HEK293 (cell line): Measurements from ENCODE around the gene C2CD4C.

Source experiments
- CTCF ChIA-PET: fragments of 350-600 bp; formaldehyde crosslinking; extraction: SDS; loops from one replicate; lab custom pipeline; 2021; ENCODE audit warnings: antibody characterized with exemption; lab: Yijun Ruan, JAX
- POLR2A ChIA-PET: fragments of 300-600 bp; formaldehyde crosslinking; extraction: SDS; loops from one replicate; lab custom pipeline; 2020; ENCODE audit warnings: antibody characterized with exemption, inconsistent platforms; lab: Yijun Ruan, JAX
- H3K27ac ChIP-seq: fragments of 200-500 bp; sonication (Bioruptor generic); 2 replicates; pipeline ENCODE4 v1.5.1; 2014; ENCODE audit warnings: low read depth, low read length, control low read depth, inconsistent platforms; ENCODE audit errors: extremely low read depth
- H3K36me3 ChIP-seq, 2 experiments: fragments of 200-500 bp in 1 of 2; sonication (Bioruptor generic) in 1 of 2; 1 replicate in 1 of 2; 2 replicates in 1 of 2; pipeline ENCODE4 v1.5.1; 2014 to 2017; ENCODE audit warnings: inconsistent platforms in 2 of 2, low read length in 2 of 2; ENCODE audit not compliant: control insufficient read depth in 2 of 2, insufficient read depth in 1 of 2
- H3K4me1 ChIP-seq: fragments of 200-500 bp; sonication (Bioruptor generic); 2 replicates; pipeline ENCODE4 v1.5.1; 2014; ENCODE audit warnings: mild to moderate bottlenecking, low read length, inconsistent platforms; ENCODE audit not compliant: control insufficient read depth, insufficient read depth
- H3K4me3 ChIP-seq: 2 replicates; pipeline ENCODE4 v1.5.1; 2011; ENCODE audit warnings: low read depth, mild to moderate bottlenecking, control low read depth, low read length, moderate library complexity
- H3K9me3 ChIP-seq: fragments of 200-500 bp; sonication (Bioruptor generic); 2 replicates; pipeline ENCODE4 v1.5.1; 2014; ENCODE audit warnings: low read depth, low read length, inconsistent platforms; ENCODE audit not compliant: control insufficient read depth, insufficient read depth
- CTCF ChIP-seq: fragments of 450-650 bp; formaldehyde crosslinking; IDR thresholded peaks from 2 replicates; pipeline ENCODE4 v1.5.1; 2016; ENCODE audit warnings: missing biosample characterization, missing genetic modification characterization
- EGR2 ChIP-seq: fragments of 450-650 bp; formaldehyde crosslinking; IDR thresholded peaks from 2 replicates; pipeline ENCODE4 v1.5.1; 2016; ENCODE audit warnings: low read depth, missing biosample characterization, missing genetic modification characterization
- INSM2 ChIP-seq: fragments of 450-650 bp; formaldehyde crosslinking; IDR thresholded peaks from 2 replicates; pipeline ENCODE4 v1.5.1; 2016; ENCODE audit warnings: missing biosample characterization, missing genetic modification characterization
- KLF7 ChIP-seq: fragments of 450-650 bp; formaldehyde crosslinking; IDR thresholded peaks from 2 replicates; pipeline ENCODE4 v1.5.1; 2016; ENCODE audit warnings: missing biosample characterization, missing genetic modification characterization, borderline replicate concordance
- OVOL3 ChIP-seq: fragments of 450-650 bp; formaldehyde crosslinking; IDR thresholded peaks from 2 replicates; pipeline ENCODE4 v1.5.1; 2016; ENCODE audit warnings: missing biosample characterization, missing genetic modification characterization
- PBX3 ChIP-seq: sonication (generic); formaldehyde crosslinking; IDR thresholded peaks from 2 replicates; pipeline ENCODE4 v1.8.1; 2022; ENCODE audit warnings: mild to moderate bottlenecking, moderate library complexity, missing genetic modification reagents
- SP2 ChIP-seq: fragments of 450-650 bp; formaldehyde crosslinking; IDR thresholded peaks from 2 replicates; pipeline ENCODE4 v1.5.1; 2016; ENCODE audit warnings: missing biosample characterization, missing genetic modification characterization
- SP3 ChIP-seq: fragments of 450-650 bp; formaldehyde crosslinking; IDR thresholded peaks from 2 replicates; pipeline ENCODE4 v1.5.1; 2016; ENCODE audit warnings: missing biosample characterization, missing genetic modification characterization
- TCF7L2 ChIP-seq: IDR thresholded peaks from 2 replicates; pipeline ENCODE4 v1.6.1; 2011; ENCODE audit warnings: low read depth, mild to moderate bottlenecking, inconsistent platforms, low read length, moderate library complexity, borderline replicate concordance
- TRIM28 ChIP-seq: IDR thresholded peaks from 2 replicates; pipeline ENCODE4 v1.6.1; 2011; ENCODE audit warnings: low read length, control low read depth, borderline replicate concordance
- ZBTB17 ChIP-seq: fragments of 450-650 bp; formaldehyde crosslinking; IDR thresholded peaks from 2 replicates; pipeline ENCODE4 v1.5.1; 2016; ENCODE audit warnings: missing biosample characterization, missing genetic modification characterization
- ZBTB26 ChIP-seq: fragments of 450-650 bp; formaldehyde crosslinking; optimal IDR thresholded peaks from 2 replicates; pipeline ENCODE3; 2016; ENCODE audit warnings: missing biosample characterization, mild to moderate bottlenecking, missing genetic modification characterization
- ZFHX2 ChIP-seq: fragments of 450-650 bp; formaldehyde crosslinking; conservative IDR thresholded peaks from 2 replicates; pipeline ENCODE4 v1.5.1; 2016; ENCODE audit warnings: missing biosample characterization, missing genetic modification characterization
- ZNF121 ChIP-seq: fragments of 450-650 bp; formaldehyde crosslinking; IDR thresholded peaks from 2 replicates; pipeline ENCODE4 v1.5.1; 2016; ENCODE audit warnings: missing biosample characterization, missing genetic modification characterization
- ZNF132 ChIP-seq: fragments of 450-650 bp; formaldehyde crosslinking; IDR thresholded peaks from 2 replicates; pipeline ENCODE4 v1.5.1; 2017; ENCODE audit warnings: missing biosample characterization, missing genetic modification characterization, borderline replicate concordance
- ZNF138 ChIP-seq: fragments of 450-650 bp; formaldehyde crosslinking; IDR thresholded peaks from 2 replicates; pipeline ENCODE4 v1.5.1; 2016; ENCODE audit warnings: missing biosample characterization, missing genetic modification characterization, borderline replicate concordance
- ZNF248 ChIP-seq: fragments of 450-650 bp; formaldehyde crosslinking; IDR thresholded peaks from 2 replicates; pipeline ENCODE4 v1.5.1; 2017; ENCODE audit warnings: missing biosample characterization, missing genetic modification characterization
- ZNF266 ChIP-seq: fragments of 450-650 bp; formaldehyde crosslinking; IDR thresholded peaks from 2 replicates; pipeline ENCODE4 v1.5.1; 2016; ENCODE audit warnings: missing biosample characterization, missing genetic modification characterization, low read depth
- ZNF530 ChIP-seq: fragments of 450-650 bp; formaldehyde crosslinking; IDR thresholded peaks from 2 replicates; pipeline ENCODE4 v1.5.1; 2016; ENCODE audit warnings: low read depth, missing biosample characterization, missing genetic modification characterization
- ZNF560 ChIP-seq: fragments of 450-650 bp; formaldehyde crosslinking; IDR thresholded peaks from 2 replicates; pipeline ENCODE4 v1.5.1; 2017; ENCODE audit warnings: missing biosample characterization, missing genetic modification characterization, borderline replicate concordance
- ZNF596 ChIP-seq: fragments of 450-650 bp; IDR thresholded peaks from 2 replicates; pipeline ENCODE4 v1.5.0; 2018; ENCODE audit warnings: missing biosample characterization, mild to moderate bottlenecking, missing genetic modification characterization, moderate library complexity
- ZNF629 ChIP-seq: fragments of 450-650 bp; formaldehyde crosslinking; IDR thresholded peaks from 2 replicates; pipeline ENCODE4 v1.5.1; 2017; ENCODE audit warnings: missing biosample characterization, missing genetic modification characterization
- ZNF660 ChIP-seq: fragments of 450-650 bp; IDR thresholded peaks from 2 replicates; pipeline ENCODE4 v1.5.1; 2018; ENCODE audit warnings: missing biosample characterization, mild to moderate bottlenecking, missing genetic modification characterization
- ZNF768 ChIP-seq: fragments of 450-650 bp; formaldehyde crosslinking; IDR thresholded peaks from 2 replicates; pipeline ENCODE4 v1.5.1; 2018; ENCODE audit warnings: missing biosample characterization, mild to moderate bottlenecking, missing genetic modification characterization
- TF ChIP-seq, protein P1 (sequence below): fragments of 450-650 bp; formaldehyde crosslinking; IDR thresholded peaks from 2 replicates; pipeline ENCODE4 v1.5.1; 2016; ENCODE audit warnings: missing biosample characterization, missing genetic modification characterization
- TF ChIP-seq, protein P2 (sequence below): fragments of 450-650 bp; formaldehyde crosslinking; IDR thresholded peaks from 2 replicates; pipeline ENCODE4 v1.5.1; 2017; ENCODE audit warnings: missing biosample characterization, missing genetic modification characterization

Gene C2CD4C

DNA sequence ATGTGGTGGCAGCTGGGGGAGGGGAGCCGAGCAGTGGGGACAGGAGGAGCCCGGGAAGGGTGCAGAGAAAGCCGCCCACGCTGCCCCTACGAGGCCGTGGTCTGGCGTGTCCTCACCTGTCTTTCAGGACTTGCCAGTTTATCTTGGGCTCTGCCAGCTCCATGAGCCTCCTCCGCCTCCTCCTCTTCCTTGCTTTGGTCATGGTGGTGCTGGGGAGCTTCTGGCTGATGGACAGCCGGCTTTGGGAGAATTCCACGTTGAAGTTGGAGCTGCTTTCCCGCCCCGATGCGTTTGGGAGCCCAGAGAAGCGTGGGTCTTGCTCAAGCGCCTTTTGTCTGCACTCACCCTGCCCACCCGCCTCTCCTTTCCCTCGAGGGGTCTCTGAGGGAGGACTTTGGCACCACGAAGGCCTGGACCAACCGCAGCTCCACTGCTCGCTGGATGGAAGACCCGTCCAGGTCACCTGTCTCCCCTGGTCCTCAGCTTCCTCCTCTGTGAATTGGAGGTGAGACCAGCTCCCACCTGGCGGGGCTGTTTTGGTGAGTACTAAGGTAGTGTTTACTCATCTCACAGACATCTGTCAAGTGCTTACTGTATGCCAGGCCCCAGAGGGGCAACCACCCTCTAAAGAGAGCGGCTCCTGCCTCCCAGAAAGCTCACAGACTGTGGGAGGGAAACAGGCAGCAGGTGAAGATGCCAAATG, 34.6 kb downstream of the C2CD4C start:
- no peak for TF ChIP-seq ZNF132 (tag by site-specific recombination)
- no peak for TF ChIP-seq ZNF248 (tag by site-specific recombination)
- no peak for TF ChIP-seq TRIM28
- TF ChIP-seq ZBTB26 (tag by site-specific recombination): no peak
- no peak for TF ChIP-seq ZNF660 (tag by site-specific recombination)
- no peak for TF ChIP-seq INSM2 (tag by site-specific recombination)
- no peak for TF ChIP-seq PBX3 (CRISPR knock-in tag)
- TF ChIP-seq ZFHX2 (tag by site-specific recombination): 0 out of 2 replicates have a peak, but pooled peaks have one; percentile 9
- no peak for TF ChIP-seq ZBTB17 (tag by site-specific recombination)
- no peak for TF ChIP-seq ZNF596
- no peak for TF ChIP-seq ZNF768 (tag by site-specific recombination)
- 0 out of 2 replicates have a peak, but pooled peaks have one; percentile 25 for TF ChIP-seq EGR2
- no peak for TF ChIP-seq SP3 (tag by site-specific recombination)
- H3K4me1 ChIP-seq: no peaks in the 10 kb centered on the region
- ChIA-PET POLR2A (interaction anchor here (0.6 kb wide), 1 partner anchor 200 kb away, joined by 3 read pairs; no protein-coding TSS in a partner anchor), CTCF (no interaction called here)
- H3K9me3 ChIP-seq: no peaks in the 10 kb centered on the region
- no peak overlapping the region for H3K4me3 ChIP-seq
- no peak overlapping the region for H3K27ac ChIP-seq
- no peaks in the 10 kb centered on the region for H3K36me3 ChIP-seq

- H3K4me1 ChIP-seq: no peaks in the 10 kb centered on the region
- no peaks in the 10 kb centered on the region for H3K9me3 ChIP-seq
- CTCF ChIA-PET: interaction anchor here (0.7 kb wide), 1 partner anchor 104 kb away, joined by 3 read pairs; no protein-coding TSS in a partner anchor
- POLR2A ChIA-PET: no interaction called here
- no peaks in the 10 kb centered on the region for H3K36me3 ChIP-seq
- H3K27ac ChIP-seq: no peak overlapping the region
- no peak overlapping the region for H3K4me3 ChIP-seq
- TF ChIP-seq, protein P1, sequence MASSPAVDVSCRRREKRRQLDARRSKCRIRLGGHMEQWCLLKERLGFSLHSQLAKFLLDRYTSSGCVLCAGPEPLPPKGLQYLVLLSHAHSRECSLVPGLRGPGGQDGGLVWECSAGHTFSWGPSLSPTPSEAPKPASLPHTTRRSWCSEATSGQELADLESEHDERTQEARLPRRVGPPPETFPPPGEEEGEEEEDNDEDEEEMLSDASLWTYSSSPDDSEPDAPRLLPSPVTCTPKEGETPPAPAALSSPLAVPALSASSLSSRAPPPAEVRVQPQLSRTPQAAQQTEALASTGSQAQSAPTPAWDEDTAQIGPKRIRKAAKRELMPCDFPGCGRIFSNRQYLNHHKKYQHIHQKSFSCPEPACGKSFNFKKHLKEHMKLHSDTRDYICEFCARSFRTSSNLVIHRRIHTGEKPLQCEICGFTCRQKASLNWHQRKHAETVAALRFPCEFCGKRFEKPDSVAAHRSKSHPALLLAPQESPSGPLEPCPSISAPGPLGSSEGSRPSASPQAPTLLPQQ: no peak
- TF ChIP-seq ZNF266 (no peak), ZNF768 (tag by site-specific recombination) (no peak), ZNF138 (no peak), TCF7L2 (no peak), KLF7 (tag by site-specific recombination) (no peak), ZNF629 (tag by site-specific recombination) (no peak), SP2 (tag by site-specific recombination) (no peak), OVOL3 (tag by site-specific recombination) (no peak), ZNF530 (tag by site-specific recombination) (no peak), ZNF560 (no peak), ZNF121 (tag by site-specific recombination) (no peak), CTCF (no peak)
- TF ChIP-seq, protein P2, sequence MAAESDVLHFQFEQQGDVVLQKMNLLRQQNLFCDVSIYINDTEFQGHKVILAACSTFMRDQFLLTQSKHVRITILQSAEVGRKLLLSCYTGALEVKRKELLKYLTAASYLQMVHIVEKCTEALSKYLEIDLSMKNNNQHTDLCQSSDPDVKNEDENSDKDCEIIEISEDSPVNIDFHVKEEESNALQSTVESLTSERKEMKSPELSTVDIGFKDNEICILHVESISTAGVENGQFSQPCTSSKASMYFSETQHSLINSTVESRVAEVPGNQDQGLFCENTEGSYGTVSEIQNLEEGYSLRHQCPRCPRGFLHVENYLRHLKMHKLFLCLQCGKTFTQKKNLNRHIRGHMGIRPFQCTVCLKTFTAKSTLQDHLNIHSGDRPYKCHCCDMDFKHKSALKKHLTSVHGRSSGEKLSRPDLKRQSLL (tag by site-specific recombination): no peak
These were observed 35.4 kb downstream of the C2CD4C start for GRCh38 chr19:373391-374182.
